Measurements from ENCODE around the gene GJA3. TPM values are rescaled to one million over a fixed set of nuclear protein-coding genes. Genes with fewer than 3 reads are reported as not detected.
A peak's percentile ranks its signal among the peaks of the same experiment; 100 is the strongest.

Gene GJA3
- total RNA-seq, 1 donor from 2014 or later = 0.59 TPM

GRCh38 chr13:20191311-20192157 is 30.7 kb upstream of the GJA3 start:
- peaks cover 59% of the 10 kb centered on the region for H3K27me3 Mint-ChIP-seq (ENCODE audit: low read depth, unreplicated experiment)

GRCh38 chr13:20190481-20191310 is 29.8 kb upstream of the GJA3 start:
- FAIRE-seq (peak; percentile 45), DNase-seq (ENCODE audit: low read depth) (peak; percentile 94)
- Histone ChIP-seq H3K27ac (ENCODE audit: low read depth, low read length) (no peak overlapping the region), H3K4me2 (ENCODE audit: low read length) (peak overlapping the region; percentile 36), H4K20me1 (ENCODE audit: insufficient read depth, low read length) (no peaks in the 10 kb centered on the region), H3K79me2 (ENCODE audit: insufficient read depth, low read length) (no peaks in the 10 kb centered on the region), H2AFZ (ENCODE audit: low read depth, low read length) (no peak overlapping the region), H3K4me3 (ENCODE audit: insufficient read depth, low read depth, low read length) (no peak overlapping the region), H3K4me1 (ENCODE audit: insufficient read depth, low read length) (peaks cover 19% of the 10 kb centered on the region), H3K27me3 (ENCODE audit: insufficient read depth, low read length) (peaks cover 35% of the 10 kb centered on the region), H3K36me3 (ENCODE audit: insufficient read depth, low read length) (no peaks in the 10 kb centered on the region), H3K9me3 (ENCODE audit: insufficient read depth, low read depth, low read length) (no peaks in the 10 kb centered on the region), H3K9ac (ENCODE audit: low read length) (no peak overlapping the region)
- H3K9me3 Mint-ChIP-seq (ENCODE audit: unreplicated experiment) = peaks cover 1% of the 10 kb centered on the region
- peak overlapping the region; percentile 63 for H3K4me3 Mint-ChIP-seq (ENCODE audit: unreplicated experiment)
- TF ChIP-seq EZH2 (IDR thresholded peaks at IDR 0.05; ENCODE audit: insufficient read depth, low read length) (no peak), CTCF (IDR thresholded peaks at IDR 0.05; ENCODE audit: insufficient read depth, low read depth, low read length) (no peak)
- peaks cover 57% of the 10 kb centered on the region for H3K27me3 Mint-ChIP-seq (ENCODE audit: low read depth, unreplicated experiment)
- no peak overlapping the region for H3K27ac Mint-ChIP-seq (ENCODE audit: unreplicated experiment)
- H3K4me1 Mint-ChIP-seq (ENCODE audit: low read depth, unreplicated experiment) = peaks cover 10% of the 10 kb centered on the region
- H3K36me3 Mint-ChIP-seq (ENCODE audit: low read depth, unreplicated experiment) = peaks cover 4% of the 10 kb centered on the region

More at GRCh38 chr13:20191311-20192157, 30.7 kb upstream of the GJA3 start:
- H3K27ac ChIP-seq (ENCODE audit: low read depth, low read length) = no peak overlapping the region
- peaks cover 19% of the 10 kb centered on the region for H3K4me1 ChIP-seq (ENCODE audit: insufficient read depth, low read length)
- no peaks in the 10 kb centered on the region for H3K36me3 ChIP-seq (ENCODE audit: insufficient read depth, low read length)
- no peak for TF ChIP-seq EZH2 (IDR thresholded peaks at IDR 0.05; ENCODE audit: insufficient read depth, low read length)
- no peak for TF ChIP-seq CTCF (IDR thresholded peaks at IDR 0.05; ENCODE audit: insufficient read depth, low read depth, low read length)
- no peaks in the 10 kb centered on the region for H3K79me2 ChIP-seq (ENCODE audit: insufficient read depth, low read length)
- peak overlapping the region; percentile 66 for H3K27ac Mint-ChIP-seq (ENCODE audit: unreplicated experiment)
- no peak for FAIRE-seq
- H3K9me3 Mint-ChIP-seq (ENCODE audit: unreplicated experiment) = peaks cover 1% of the 10 kb centered on the region
- peak overlapping the region; percentile 50 for H3K4me3 ChIP-seq (ENCODE audit: insufficient read depth, low read depth, low read length)
- H3K36me3 Mint-ChIP-seq (ENCODE audit: low read depth, unreplicated experiment) = peaks cover 4% of the 10 kb centered on the region
- no peaks in the 10 kb centered on the region for H3K9me3 ChIP-seq (ENCODE audit: insufficient read depth, low read depth, low read length)
- peak overlapping the region; percentile 72 for H2AFZ ChIP-seq (ENCODE audit: low read depth, low read length)
- peak overlapping the region; percentile 8 for H3K9ac ChIP-seq (ENCODE audit: low read length)
- no peaks in the 10 kb centered on the region for H4K20me1 ChIP-seq (ENCODE audit: insufficient read depth, low read length)
- no peak for DNase-seq (ENCODE audit: low read depth)
- peak overlapping the region; percentile 75 for H3K4me3 Mint-ChIP-seq (ENCODE audit: unreplicated experiment)
- peak overlapping the region; percentile 86 for H3K4me2 ChIP-seq (ENCODE audit: low read length)
- peaks cover 10% of the 10 kb centered on the region for H3K4me1 Mint-ChIP-seq (ENCODE audit: low read depth, unreplicated experiment)
- H3K27me3 ChIP-seq (ENCODE audit: insufficient read depth, low read length) = peaks cover 43% of the 10 kb centered on the region

All from astrocyte (in vitro differentiated cells and primary cell).